HG02870 (cell line): Measurements from ENCODE around the gene MCTP2.

Experiments
- ATAC-seq: cut with Tn5 transposase; IDR thresholded peaks from one replicate; pipeline ENCODE4 v1.9.1; 2021; ENCODE audit warnings: mild to moderate bottlenecking, moderate library complexity; ENCODE audit not compliant: unreplicated experiment

MCTP2 gene

DNA sequence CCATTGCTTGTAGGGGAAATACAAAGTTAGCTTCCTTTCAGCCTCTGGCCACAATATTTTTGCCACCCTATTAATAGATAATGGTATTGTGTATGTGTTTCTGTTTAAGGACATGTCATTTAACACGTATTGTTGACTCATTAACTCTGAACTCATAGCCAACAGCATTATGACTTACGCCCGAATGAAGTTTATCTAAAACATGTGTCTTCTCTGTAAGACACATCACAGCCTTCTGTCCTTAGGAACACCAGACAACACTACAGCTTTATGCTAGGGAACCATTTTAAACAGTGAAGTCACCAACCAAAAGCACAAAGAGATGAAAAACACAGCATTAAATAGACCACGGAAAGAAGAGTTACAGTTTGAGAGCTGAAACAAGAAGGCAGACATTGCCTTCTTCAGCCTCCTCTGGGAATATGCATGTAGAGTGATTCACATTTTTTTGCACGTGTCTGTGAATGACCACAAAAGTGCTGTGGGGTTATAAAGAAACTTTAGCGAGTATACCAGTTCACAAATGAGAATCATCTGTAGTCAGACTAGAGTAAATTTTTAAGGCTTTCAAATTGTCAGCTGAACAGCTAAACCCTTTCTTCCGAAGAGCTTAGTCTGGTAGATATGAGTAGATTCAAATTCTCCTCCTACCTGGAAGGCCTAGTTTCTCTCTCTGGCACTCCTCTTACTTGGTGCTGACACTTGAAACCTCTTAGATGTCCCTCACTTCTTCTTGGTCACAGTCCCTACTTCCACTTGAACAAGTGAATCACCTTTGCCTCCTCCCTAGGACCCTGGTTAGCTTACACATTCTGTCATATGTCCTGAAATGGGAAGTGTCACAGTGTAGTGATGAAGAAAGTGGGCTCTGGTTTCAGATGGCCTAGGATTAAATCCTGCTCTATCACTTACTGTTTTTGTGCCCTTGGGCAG, 32.2 kb downstream of the MCTP2 start:
- ATAC-seq, result no peak

GRCh38 chr15:94265009-94265408, 33.6 kb downstream of the MCTP2 start:
- no peak for ATAC-seq

DNA sequence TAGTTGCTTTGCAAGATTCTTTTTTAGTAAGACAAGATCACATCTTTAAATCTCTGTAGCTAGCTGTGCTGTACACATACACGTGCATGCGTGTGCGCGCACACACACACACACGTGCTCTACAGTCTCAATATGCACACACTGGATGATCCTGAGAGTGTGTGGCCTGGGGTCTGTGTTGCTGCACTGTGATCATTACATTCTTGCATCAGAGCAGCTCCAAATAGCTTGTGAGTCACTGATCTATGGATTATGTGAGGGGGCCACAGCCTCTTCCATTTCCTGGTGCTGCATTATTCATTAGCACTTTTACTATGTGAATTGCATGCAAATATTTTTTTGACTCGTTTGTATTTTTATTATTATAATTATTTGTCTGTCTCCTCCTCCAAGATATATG, 34.6 kb downstream of the MCTP2 start:
- ATAC-seq, result no peak

GRCh38 chr15:94266789-94267188, 35.4 kb downstream of the MCTP2 start:
- ATAC-seq, result no peak

DNA sequence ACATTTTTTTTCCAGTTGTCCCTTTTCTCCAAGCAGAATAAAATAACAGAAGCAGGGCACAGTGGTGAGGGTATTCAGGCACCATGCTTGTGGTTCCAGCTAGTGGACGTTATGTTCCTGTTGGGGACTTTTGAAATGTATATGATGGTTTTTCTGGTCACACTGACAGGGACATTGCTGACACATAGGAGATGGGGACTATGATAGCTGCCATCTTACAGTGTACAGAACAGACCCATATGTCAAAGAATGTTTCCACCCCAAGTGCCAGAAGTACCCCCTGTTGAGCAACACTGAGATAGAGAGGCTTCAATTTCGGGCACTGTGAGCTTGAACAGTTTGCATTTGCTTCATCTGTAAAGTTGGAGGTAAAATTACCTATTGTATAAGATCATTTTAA, 38.6 kb downstream of the MCTP2 start:
- no peak for ATAC-seq

- ATAC-seq, result no peak
Measured at GRCh38 chr15:94270570-94270969, 39.2 kb downstream of the MCTP2 start.

DNA sequence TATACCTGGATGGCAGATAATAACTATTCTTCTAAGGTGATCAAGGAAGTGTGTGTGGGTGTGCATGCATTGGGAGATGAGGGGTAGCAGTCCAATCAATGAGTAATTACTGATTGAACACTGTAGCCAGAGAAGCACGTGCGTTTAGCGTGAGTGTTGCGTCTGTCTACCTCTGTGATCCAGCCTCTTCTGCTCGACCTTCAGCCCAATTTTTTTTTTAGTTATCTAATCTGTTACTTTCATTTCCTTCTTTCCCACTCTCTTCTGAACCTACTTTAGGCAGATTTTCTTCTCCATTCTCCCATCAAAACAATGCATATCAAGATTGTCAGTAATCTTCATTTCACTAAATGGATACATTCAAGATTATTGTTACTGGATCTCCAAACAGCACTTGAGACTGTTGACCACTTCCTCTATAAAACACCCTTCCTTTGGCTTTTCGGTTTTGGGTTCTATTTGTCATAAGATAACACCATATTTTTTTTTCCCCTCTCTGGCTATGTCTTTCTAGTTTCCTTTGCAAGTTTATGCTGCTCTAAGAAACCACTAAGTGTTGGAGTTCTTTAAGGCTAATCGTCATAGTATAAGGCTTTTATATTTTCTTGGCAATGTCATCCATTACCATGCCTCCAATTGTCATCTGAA, 41.0 kb downstream of the MCTP2 start:
- peak; percentile 77 for ATAC-seq

- no peak for ATAC-seq
Measured at GRCh38 chr15:94273826-94274225, 42.5 kb downstream of the MCTP2 start.

DNA sequence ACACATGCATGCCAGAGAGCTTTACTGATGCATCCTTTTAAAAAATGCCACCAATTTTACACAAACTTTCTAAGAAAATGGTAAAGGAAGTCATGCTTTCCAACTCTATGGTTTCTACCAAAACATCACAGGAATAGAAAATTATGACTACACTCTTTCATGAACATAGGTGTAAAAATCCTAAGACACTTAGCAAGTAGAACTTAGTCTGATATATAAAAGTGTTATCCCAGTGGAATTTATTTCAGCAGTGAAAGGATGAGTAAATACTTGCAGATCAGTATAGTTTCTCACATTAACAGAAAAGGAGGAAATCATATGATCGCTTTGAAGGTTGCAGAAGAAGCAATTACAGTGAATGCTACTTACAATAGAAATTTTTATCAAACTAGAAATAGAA, 43.4 kb downstream of the MCTP2 start:
- no peak for ATAC-seq

GRCh38 chr15:94277485-94277884, 46.1 kb downstream of the MCTP2 start:
- no peak for ATAC-seq

DNA sequence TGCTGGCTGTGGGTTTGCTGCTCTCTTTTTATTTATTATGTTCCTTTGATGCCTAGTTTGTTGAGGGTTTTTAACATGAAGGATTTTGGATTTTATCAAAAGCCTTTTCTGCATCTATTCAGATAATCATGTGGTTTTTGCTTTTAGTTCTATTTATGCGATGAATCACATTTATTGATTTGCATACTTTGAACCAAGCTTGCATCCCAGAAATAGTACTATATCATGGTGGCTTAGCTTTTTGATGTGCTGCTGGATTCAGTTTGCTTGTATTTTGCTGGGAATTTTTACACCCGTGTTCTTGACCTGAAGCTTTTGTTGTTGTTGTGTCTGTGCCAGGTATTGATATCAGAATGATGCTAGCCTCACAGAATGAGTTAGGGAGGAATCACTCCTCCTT, 48.4 kb downstream of the MCTP2 start:
- ATAC-seq, result no peak

DNA sequence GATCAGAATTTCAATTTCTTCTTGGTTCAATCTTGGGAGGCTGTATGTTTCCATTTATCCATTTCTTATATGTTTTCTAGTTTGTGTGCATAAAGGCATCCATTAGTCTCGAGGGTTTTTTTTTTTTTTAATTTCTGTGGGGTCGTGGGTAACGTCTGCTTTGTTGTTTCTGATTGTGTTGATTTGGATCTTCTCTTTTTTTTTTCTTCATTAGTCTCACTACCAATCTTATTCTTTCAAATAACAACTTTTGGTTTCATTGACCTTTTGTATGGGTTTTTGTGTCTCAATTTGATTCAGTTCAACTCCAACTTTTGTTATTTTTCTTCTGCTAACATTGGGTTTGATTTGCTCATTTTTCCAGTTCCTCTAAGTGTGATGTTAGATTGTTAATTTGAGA, 48.9 kb downstream of the MCTP2 start:
- ATAC-seq, result no peak

DNA sequence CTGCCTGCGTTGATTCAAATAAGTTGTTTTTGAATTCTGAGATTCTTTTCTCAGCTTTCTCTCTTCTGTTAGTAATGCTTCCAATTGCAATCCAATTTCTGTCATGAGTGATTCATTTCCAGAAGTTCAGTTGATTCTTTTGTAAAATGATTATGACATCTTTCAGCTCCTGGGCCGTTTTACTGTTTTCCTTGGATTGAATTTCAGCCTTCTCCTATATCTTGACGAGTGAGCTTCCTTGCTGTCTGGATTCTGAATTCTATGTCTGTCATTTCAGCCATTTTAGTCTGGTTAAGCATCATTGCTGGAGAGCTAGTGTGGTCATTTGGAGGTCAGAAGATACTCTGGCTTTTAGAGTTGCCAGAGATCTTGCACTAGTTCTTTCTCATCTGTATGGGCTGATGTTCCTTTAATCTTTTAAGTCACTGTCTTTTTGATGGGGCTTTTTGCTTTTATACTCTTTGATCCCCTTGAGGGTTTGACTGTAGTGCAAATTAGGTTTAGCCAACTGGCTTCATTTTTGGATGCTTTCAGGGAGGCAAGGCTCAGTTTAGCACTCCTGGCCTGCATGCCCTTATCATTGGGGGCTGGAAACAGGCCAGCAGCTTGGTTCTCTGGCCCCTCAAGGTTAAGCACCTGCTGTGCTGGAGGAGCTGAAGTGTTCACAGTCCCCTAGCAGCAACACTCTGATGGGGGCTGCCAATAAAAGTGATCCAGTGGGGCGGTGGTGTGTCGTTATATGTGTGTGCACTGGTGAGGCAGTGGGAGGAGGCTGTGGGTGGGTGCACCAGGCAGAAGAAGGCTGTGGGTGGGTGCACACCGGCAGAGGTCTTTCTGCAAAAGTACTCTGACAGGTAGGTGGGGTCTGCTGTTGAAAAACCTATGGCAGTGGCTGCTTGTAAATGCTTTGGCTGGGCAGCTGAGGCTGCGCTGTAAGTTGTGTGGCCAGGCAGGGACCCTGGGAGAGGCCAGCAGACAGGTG, 51.2 kb downstream of the MCTP2 start:
- ATAC-seq, result no peak

GRCh38 chr15:94286583-94286982, 55.2 kb downstream of the MCTP2 start:
- no peak for ATAC-seq

GRCh38 chr15:94287794-94288246, 56.5 kb downstream of the MCTP2 start:
- peak; percentile 100 for ATAC-seq

GRCh38 chr15:94290730-94291129, 59.4 kb downstream of the MCTP2 start:
- no peak for ATAC-seq

DNA sequence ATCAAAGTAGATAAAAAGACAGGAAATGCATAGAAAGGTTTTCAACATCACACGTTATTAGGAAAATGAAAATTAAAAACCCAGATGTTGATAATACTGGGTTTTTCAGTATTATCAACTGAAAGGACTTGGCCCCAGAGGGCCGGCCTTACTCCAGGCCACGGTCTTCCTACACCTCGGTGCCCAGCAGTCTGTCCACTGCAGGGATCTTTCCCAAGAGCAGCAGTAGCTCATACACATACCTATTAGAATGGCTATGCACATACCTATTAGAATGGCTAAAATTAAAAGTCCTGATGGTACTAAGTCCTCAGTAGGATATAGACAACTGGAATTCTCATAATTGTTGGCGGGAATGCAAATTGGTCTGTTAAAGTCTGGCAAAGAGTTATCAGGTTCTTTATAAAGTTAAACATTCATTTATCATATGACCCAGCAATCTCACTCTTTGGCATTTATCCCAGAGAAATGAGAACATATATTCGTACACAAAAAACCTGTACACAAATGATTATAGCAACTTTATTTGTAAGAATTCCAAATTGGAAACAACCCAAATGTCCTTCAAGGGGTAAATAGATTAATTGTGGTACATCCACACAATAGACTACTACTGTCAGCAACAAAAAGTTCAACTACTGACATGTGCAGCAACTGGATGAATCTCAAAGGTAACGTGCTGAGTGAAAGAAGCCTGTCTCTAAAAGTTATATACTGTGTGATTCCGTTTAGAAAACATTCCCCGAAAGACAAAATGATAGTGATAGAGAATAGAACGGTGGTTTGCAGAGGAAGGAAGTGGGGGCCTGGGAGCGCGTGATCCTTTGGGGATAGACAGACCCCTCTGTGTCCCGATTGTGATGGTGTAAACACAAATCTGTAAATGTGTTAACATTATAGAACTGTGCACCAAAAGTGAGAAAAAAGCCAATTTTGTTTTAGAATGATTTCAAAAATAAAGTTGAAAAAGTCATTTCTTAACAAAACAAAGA, 62.3 kb downstream of the MCTP2 start:
- ATAC-seq, result no peak

GRCh38 chr15:94294556-94294955, 63.2 kb downstream of the MCTP2 start:
- no peak for ATAC-seq

- ATAC-seq, result no peak
Measured at GRCh38 chr15:94295275-94295674, 63.9 kb downstream of the MCTP2 start.

DNA sequence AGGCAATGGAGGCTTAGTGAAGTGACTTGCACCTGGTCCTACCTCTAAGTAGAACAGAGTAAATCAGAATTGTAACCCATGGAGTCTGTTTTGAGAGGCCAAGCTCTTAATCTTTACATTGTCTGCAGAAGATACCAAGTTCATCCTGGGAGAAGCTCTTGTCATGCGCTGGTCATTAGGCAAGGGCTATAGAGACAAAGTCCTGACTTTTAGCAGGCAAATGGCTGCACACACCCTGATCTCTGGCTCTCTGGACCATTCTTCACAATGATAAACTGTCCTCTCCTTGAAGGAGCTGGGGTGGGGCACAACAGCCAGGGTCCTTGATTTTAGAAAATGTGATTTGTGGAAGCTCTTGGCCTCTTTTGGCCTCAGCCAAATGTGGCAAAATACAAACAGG, 65.4 kb downstream of the MCTP2 start:
- no peak for ATAC-seq
